ENCODE measurements around the gene CDKAL1.

The CDKAL1 gene

DNA sequence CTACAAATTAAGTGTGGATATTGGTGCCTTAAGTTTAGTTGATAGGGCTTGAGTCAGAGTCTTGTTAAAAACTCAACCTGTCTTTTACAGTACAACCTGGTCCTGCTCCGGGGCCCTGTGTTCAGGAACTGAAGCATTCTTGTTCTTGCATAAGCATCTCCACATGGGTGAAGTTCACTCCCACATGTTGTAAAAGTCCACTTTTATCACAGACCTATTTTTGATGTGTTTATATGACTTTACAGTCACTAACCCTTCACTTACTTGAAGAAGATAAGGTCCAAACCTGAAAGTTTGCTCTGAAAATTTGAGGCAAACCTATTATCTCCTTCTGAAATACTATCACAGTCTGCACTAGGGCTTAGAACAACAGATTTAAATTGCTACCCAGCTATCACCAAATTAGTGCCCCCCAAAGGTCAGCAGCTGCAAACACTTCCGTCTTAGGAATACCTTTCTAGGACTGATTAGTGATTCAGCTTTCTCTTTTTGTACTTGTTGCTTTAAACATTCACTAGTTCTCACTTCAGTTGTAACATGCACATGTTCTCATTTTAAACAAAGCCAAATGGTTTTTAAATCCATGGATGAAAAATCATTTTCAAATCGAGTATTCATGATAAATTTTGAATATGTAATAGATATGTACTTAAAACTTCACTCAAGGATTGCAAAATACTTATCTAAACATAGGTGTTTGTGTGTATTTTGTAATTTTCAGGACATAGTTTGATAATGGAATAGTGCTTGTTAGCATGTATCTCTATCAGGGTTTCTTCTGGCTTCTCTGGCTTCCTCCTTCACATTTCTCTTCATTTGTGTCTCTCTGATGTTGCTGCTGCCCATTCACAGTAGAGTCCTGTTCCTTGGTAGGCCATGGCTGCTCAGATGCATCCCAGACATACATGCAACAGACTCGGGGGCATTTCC is 589.5 kb downstream of the CDKAL1 start:
- DNase-seq = no peak

DNA sequence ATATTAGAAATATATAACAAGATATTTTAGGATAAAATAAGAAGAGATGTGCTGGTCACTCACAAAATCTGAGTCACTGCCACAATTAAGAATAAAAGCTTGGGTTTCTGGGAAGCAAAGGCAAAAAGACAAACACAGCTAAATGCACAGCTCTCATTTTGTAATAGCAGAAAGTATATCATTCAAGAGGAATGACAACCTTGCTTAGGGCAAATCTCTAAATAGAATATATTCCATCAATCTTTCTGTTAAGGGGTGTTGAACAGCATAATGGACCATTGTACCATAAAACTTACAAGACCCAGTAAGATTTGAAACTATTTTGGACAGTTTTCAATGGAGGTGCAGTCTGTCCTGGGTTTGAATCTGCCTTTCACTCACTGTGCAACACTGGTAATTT is 594.3 kb downstream of the CDKAL1 start:
- no peak for DNase-seq

DNA sequence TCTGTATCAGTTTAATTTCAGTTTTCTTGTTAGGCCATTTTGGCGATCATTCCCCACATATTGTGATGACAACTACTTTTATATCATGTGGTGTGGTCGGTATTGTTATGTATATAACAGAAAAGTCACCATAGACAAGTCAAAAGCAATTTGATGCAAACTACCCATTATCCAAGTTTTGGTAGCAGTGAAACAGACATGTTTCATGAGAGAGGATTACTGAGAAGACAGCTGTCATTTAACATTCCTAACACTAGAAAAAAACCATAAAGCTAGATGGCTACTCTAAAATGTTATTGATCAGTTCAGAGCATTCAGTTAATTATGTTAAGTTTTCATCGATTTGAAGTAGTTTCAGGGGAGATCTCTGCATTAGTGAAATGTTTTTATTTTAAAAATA is 597.1 kb downstream of the CDKAL1 start:
- DNase-seq = no peak

DNA sequence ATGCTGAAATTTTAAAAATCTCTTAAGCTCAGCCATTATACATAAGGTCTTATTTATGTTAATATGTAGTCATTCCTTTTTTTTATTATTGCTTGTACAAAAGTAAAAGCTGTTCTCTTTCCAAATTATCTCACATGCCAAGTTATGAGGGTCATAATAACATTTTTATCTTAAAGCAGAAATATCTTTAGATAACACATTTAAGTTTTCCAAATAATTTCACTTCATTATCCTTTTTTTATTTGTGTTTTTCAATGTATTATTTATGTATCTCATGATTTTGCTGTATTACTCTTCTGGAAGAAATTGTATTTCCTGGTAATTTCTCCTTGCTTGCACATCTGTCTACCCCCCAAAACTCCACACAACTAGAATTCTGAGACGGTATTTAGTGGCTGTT is 598.2 kb downstream of the CDKAL1 start:
- no peak for DNase-seq

DNA sequence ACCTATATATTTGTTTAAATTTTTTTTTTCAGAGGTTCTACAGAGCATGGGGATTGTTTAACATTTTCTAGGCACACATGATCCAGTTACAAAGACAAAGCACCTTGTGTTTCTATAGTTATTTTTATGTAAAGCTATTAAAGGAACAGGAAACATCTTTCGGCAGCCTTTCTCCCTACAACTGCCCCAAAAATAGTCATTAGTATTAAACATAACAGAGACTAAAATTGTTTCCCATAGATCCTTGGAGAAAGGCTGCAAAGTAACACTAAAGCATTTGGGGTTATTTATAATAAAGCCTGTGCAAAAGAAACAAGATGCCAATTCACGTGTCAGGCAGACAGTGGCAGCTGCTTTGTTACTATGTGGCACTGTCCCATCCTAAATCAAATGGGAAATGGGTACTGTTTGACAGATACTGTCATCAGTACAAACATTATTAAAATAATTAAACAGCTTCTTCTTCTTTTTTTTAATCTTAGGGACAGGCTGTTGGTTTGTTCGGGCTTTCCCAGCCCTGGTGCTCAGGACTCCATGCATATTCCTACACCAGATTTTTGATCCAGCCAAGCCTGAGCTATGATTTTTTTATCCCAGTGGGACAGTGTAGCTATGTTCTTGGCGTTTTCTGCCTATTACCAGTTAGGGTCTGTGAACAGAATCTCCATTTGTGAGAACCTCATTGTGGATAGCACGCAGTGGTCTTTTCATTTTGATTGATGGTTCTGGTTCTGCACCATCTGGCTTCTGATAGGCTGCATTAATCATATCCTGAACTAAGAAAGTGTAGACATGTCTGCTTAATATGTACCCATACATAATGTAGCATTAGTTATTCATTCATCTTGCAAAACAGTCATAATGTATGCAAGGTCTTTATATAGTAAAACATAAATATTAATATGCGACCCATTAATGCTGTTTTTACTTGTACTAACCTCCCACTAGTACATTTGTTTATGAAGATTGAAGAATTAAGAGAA is 598.9 kb downstream of the CDKAL1 start:
- DNase-seq = no peak

DNA sequence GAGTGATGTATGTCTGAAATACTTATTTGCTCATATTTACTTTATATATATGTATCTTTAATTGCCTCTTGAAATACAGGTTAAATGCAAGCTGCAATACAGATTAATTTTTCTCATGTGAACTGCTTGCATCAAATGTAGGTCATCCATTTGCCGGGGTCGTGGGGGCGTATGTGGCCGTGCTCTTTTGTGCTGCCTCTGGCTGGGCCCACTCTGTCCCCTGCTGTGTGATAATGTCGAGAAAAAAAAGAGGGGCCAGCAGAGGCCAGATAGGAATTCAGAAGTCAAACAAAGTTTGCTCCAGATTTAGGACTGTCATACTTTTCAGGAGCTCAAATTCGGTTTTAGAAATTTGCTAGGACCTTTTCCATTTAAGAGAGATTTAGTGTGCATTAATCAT is 599.6 kb downstream of the CDKAL1 start:
- no peak for DNase-seq

DNA sequence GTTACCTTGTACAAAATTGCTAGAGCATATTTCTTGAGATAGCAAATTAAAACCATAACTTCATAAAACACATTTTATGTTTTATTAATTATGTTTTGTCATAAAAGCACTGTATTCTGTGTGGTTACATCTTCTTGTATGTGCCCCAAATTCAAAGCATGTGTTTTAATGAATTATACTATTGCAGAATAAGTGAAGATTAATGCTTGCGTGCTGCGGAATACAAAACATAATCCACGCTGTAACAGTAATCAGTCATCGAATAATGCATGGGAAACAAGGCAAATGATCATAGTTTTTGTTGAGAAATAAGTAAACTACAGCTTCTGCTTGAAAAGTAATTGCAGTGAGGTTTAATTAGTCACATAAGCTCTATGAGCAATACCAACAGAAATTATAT is 600.1 kb downstream of the CDKAL1 start:
- no peak for DNase-seq

DNA sequence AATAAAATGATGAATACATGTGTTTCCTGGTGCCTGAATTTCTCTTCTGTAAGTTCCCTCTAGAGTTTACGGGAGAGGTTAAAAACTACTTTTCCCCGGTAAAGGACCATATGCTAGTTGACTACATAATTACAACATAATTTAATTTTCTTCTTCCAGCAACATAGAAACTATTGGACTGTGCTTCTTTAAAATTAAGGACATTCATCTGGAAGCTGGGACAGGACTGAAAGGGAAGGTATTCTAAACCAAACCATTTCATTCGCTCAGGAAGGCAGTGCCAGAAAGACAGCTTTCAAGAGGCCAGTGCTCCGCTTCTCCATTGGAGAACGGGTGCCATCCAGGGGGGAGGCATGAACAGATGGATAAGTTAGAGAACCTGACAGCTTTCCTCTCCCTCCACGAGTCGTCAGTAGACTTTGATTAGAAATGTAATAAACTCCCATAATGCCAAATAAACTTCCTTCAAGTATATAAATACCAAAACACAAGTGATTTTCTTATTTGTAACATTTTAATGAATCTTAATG is 601.3 kb downstream of the CDKAL1 start:
- DNase-seq = no peak

DNA sequence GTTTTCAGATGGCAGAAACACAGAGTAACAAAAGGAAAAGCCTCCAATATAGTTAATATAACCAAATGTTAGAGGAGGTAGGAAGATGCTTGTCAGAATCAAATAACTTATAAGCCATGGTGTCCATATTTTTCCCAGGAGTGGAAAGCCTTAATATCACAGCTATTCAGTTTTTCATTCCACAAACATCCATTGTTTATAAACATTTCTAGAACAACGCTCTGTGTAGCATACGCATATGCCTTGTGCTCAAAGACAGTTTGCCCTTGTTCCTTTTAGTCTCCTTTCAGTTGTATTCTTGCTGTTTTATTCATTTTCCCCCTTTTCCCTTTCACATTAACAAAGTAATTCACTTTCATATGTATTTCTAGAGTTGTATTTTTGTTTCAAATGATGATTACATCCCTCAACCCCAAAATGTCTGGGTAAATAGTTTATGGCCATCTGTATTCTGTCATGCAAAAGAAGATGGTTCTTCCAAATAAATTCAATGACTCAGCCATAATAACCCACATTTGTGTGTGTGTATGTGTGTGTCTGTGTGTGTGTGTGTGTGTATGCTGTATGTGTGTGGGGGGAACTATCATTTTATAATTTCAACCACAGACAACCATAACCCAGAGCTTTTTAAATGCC is 603.6 kb downstream of the CDKAL1 start:
- no peak for DNase-seq

DNA sequence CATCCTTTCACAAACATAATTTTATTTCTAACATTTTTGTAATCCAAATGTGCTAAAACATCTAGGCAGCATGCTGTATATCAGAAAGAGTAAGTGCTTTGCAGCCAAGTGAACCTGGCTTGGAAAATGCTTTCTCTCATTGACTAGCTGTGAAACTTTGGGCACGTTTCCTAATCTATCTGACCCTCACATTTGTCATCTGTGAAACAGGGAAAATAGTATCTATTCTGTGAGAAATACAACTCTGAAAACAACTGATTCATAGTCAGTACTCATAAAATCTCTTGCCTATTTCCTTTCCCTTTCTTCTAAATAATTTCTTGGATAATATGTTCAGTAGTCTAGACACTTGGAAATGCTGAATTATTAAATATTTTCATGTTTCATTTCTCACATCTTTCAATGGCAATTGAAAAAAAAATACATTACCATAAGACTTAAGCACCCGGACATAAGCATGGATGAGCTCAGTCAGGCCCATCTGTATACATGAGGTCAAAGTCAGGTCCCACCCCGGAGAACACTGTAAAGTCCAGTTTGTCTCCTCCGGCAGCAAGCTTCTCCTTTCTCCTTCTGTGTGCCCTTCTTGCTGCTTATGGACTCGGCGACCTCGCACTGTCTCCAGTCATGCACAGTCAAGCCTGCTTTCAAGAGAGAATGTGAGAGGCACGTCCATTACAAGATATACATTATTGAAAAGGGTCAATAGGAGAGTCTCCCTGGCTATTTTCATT is 604.2 kb downstream of the CDKAL1 start:
- no peak for DNase-seq

DNA sequence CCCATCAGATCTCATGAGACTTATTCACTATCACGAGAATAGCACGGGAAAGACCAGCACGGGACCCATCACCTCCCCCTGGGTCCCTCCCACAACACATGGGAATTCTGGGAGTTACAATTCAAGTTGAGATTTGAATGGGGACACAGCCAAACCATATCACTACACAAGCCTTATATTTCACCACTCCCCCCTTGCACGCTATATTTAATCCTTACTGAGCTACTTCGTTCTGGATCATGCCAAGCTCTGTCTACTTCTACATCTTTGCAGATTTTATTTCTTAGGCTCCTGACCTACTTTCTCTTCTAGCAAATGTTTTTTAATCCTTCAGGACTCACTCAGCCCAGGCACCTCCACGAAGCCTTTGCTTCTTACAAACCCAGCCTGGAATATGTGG is 606.7 kb downstream of the CDKAL1 start:
- no peak for DNase-seq

DNA sequence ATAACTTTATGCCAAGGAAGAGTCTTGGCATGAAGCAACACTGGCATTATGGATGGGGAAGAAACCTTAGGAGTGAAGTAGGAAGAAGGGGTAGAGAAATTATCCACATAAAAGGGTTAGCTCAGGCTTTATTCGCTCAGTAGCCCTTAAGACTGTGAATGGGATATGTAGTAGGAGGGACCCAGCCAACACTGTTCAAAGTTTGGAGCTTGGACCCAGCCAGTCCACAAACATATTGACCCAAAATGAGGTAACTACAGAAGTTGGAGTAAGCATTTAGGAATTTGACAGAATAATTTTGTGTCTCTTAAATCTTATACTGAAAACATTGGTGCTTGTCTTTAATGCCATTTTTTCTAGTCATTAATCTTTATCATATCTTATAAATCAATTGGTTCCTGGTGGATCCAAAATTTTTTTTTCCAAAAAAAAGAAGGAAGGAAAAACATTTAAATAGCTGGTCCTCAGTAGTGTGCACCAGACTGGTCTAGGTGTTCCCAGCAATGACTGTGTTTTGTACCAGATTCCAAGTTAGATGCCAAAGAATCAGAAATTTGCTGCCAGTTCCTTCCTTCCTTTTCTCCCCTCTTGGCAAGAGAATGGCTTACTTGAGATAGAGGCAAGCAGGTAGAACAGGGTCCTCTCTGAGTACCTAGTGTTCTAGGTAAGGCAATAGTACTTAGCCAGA is 607.5 kb downstream of the CDKAL1 start:
- DNase-seq = no peak

DNA sequence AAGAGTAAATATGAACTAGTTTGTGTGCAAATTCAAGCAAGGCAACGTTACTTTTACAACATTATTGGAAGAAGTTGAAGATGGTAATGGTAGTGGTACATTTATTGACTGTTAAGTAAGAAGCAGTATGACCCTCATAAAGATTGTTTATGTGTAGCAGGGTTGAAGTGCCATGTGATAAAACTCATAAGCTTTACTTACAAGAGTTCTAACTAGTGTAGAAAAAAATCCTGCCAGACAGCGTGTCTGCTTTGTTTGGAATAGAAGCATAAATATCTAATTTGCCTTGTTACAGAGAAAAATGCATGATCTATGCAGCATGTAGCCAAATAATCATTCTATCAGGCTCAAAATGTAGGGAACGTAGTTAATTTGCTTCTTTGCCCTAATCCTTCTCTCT is 608.5 kb downstream of the CDKAL1 start:
- DNase-seq = no peak

DNA sequence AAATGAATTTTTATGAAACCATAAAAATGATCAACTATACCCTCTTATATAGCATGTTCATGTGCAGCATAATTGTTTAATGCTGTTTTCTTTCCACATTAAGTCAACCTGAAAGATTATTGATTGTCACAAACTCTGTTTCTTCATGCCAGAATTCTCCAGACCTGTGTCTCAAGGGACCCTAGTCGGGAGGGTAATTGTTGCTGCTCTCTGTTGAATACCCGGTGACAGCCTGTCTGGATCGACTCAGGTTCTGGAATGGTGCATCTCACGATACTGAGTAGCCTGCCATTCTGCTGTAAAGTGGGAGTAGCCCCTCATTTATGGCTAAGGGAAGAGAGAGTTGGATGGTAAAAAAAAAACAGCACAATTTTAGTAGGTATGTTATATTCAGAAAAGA is 609.4 kb downstream of the CDKAL1 start:
- DNase-seq = no peak

DNA sequence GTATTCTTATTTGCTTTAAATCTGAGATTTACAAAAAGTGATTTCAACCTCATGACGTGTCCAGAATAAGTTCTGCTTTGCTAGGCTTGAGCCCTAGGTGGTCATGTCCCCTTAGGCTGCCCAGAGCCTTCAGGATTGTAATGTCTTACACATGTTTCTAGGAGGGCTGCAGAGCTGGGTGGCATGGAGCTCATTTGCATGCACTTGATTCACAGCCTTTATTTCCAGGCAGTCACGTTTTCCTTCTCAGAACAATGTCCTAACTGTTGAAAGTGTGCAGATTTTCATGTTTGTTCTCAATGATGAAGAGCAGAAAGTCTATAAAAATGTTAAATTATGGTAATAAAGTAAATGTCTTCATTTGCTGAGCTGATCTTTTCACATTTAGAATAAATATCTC is 610.7 kb downstream of the CDKAL1 start:
- no peak for DNase-seq

DNA sequence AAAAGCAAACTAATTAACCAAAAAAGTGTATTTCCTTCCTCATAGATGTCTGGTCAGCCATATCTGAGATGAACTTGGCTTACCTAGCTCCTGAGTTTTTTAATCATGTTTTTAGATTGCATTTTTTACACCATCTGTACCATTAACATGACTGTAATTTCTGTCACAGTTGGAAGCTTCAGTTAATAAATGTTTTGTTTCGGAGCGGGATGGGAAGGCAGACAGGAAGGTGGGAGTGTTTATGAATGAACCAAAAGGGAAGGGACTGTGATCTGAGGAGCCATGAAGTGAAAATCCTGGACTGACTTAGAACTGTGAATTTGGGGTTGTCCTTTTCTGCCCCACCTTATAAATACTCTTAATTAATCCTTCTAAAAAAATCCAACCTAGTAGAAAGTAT is 613.7 kb downstream of the CDKAL1 start:
- DNase-seq = no peak

DNA sequence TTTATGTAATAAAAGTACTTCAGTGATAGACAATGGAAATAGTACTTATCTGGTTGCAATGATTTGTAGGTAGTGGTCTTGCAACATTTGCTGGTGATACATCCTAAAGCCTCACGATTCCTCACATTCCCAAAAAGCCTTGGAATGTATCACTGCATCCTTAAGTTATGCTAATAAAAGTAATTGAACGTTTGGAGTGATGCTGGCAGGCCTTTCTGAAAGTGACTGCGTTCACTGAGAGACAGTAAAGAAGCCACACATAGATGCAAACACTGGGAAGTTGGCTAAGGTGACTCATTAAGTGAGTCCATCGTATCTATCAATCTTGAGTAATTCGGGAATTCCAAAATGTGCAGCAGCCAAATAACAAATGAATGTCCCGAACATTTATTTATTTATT is 615.2 kb downstream of the CDKAL1 start:
- DNase-seq = no peak

DNA sequence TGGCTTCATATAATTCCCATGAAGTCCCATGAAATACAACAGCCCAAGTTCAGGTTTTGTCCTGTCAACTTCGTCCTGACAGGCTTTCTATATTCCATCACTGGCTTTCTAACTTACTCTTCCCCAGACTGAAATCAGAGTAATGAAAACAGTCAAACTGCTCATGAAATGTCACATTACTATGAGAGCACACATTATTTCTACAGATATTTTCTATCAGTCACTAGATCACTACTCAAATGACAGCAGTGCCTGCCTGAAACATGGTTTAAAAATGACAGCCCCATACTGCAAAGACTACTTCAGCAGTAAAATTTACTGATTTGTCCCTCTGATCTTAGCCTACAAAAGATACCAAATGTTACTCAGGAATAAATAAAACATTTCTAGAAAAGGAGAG is 616.4 kb downstream of the CDKAL1 start:
- no peak for DNase-seq

DNA sequence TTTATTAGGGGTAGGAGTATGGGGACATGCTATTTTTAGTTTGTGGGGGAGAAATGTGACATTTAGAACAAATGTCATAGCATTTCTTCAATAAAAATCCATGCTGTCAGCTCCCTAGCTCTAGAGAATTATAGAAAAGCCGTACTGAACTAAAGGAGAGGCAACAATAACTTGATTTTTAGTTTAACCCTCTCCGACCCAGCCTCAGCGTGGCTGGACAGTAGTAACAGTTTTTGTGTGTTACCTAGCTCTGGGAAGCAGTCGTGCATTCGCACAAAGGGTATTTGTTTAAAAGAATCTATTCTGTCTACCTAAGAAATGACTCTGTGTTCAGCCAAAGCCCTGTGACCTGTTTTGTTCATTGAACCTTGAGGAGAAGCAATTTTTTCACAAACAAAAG is 616.9 kb downstream of the CDKAL1 start:
- DNase-seq = no peak

DNA sequence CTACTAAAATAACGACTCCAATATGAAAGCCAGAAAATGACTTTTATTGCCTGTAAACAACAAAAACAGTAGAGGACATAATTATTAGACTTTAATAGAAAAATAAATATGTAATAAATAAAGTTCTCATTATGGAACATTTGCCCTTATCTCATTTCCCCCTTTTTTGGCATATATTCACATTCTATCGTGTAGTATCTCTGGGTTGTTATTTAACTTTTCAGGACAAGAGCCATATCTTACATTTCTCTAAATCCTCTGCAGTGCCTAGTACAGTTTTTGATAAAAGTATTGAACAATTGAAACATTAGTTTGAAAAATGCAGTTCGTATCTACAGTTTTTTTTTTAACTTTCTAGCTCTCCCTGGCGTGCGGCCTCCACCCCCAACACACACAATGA is 617.3 kb downstream of the CDKAL1 start:
- DNase-seq = no peak

DNA sequence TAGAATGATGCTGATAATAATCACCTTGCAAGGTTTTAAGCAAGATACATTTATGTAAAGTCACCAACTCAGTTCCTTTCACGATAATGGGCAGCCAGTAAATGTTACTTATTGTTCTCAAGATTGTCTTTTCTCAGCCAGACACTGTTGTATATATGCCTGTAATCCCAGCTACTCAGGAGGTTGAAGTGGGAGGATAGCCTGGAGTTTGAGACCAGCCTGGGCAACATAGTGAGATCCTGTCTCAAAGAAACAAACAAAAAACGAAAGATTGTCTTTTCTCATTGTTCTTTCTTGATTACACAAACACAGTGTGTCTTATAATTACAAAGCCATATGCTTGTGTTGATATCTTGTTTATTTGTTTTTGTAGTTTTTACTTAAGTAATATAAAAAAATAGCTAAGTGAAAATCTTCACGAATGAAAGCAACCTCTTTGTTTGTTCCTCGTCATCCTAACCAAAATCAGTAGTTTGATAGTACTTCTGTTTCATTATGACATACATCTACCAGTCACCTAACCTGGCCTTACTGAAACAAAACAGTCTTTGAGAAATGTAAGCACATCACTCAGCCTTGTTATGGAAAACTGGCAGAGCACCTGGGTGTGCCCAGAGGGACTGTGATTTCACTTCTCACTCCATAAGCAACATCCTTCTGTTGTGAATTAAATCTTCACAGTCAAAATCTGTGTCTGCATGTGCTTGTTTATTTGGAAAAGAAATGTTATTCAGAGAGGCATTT is 623.1 kb downstream of the CDKAL1 start:
- DNase-seq = no peak
